ENCODE results near the gene UTP4.
A peak's percentile ranks its signal among the peaks of the same experiment; 100 is the strongest.
"Not testable (repeated sequence)": the region's sequence is repeated elsewhere in the genome, so short reads cannot be mapped to it uniquely, and the experiment has no call there.

UTP4 gene

GRCh38 chr16:69131839-69132423, 518 bp upstream of the UTP4 start:
- DNase-seq = peak; percentile 90

GRCh38 chr16:69133373-69133954, 1.0 kb downstream of the UTP4 start:
- no peak for DNase-seq

- no peak for DNase-seq
These were observed 6.2 kb downstream of the UTP4 start for GRCh38 chr16:69138608-69139007.

GRCh38 chr16:69139464-69139863, 7.0 kb downstream of the UTP4 start:
- DNase-seq = not testable (repeated sequence)

GRCh38 chr16:69141014-69141413, 8.6 kb downstream of the UTP4 start:
- no peak for DNase-seq

- DNase-seq = no peak
These were observed 9.5 kb downstream of the UTP4 start for GRCh38 chr16:69141936-69142335.

- no peak for DNase-seq
These were observed 10.7 kb downstream of the UTP4 start for GRCh38 chr16:69143116-69143515.

- no peak for DNase-seq
These were observed 13.2 kb downstream of the UTP4 start for GRCh38 chr16:69145658-69146057.

- DNase-seq = not testable (repeated sequence)
These were observed 17.2 kb downstream of the UTP4 start for GRCh38 chr16:69149621-69150020.

GRCh38 chr16:69150146-69150865, 17.9 kb downstream of the UTP4 start:
- peak; percentile 66 for DNase-seq

GRCh38 chr16:69157196-69157595, 24.7 kb downstream of the UTP4 start:
- DNase-seq = no peak

GRCh38 chr16:69160192-69160591, 27.7 kb downstream of the UTP4 start:
- DNase-seq = no peak

GRCh38 chr16:69165584-69165983, 33.1 kb downstream of the UTP4 start:
- no peak for DNase-seq

GRCh38 chr16:69166221-69166833, 33.9 kb downstream of the UTP4 start:
- peak; percentile 88 for DNase-seq

- DNase-seq = no peak
These were observed 34.8 kb downstream of the UTP4 start for GRCh38 chr16:69166946-69167930.

- DNase-seq = no peak
These were observed 36.6 kb downstream of the UTP4 start for GRCh38 chr16:69169051-69169450.

- no peak for DNase-seq
These were observed 37.3 kb downstream of the UTP4 start for GRCh38 chr16:69169607-69170352.

GRCh38 chr16:69171325-69172084, 39.1 kb downstream of the UTP4 start:
- no peak for DNase-seq

GRCh38 chr16:69176033-69176800, 43.8 kb downstream of the UTP4 start:
- no peak for DNase-seq

- DNase-seq = no peak
These were observed 47.0 kb downstream of the UTP4 start for GRCh38 chr16:69179328-69180010.

Measured in activated effector memory CD4-positive, alpha-beta T cell treated with anti-CD3 and anti-CD28 coated beads, Interleukin-2, amount 50 U/mL, for 16 hours (primary cell).